Liver (tissue), 3 donors: ENCODE data around the gene DNM3.

Experiments
- GABPA ChIP-seq, 2 donors: IDR thresholded peaks in 1 of 2; conservative IDR thresholded peaks in 1 of 2; 2 replicates each; pipeline ENCODE4 v1.6.1; 2016; ENCODE audit warnings: antibody characterized with exemption in 2 of 2, mild to moderate bottlenecking in 1 of 2, moderate library complexity in 1 of 2
- RAD21 ChIP-seq, 2 donors: IDR thresholded peaks; 2 replicates each; pipeline ENCODE4 v1.6.1; 2016; ENCODE audit warnings: antibody characterized with exemption in 2 of 2, mild to moderate bottlenecking in 2 of 2
- TF ChIP-seq, protein P1 (sequence below): fragments of 150-350 bp; IDR thresholded peaks from 2 replicates; pipeline ENCODE4 v1.5.1; 2017; ENCODE audit warnings: improper control_type of control experiment, low read depth, low read length; ENCODE audit not compliant: missing input control
- donor health status: healthy.
- donor health status: healthy.

DNA sequence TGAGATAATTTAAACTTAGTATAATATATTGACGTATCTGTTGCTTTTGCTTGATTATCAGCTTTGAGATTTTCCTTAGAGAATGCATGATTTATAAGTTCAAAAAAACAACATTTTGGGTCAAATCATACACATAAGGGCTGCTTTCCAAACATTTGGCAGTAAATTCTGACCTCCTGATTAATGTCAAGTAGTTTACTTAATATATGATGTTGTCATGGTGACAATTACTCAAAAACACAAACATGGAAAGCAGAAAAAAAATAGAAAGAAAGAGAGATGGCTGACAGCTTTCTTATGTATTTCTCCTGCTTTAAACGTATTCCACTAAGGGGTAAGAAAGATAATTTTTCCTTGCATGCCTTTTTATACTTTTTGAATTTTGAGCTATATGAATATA is 320.9 kb downstream of the DNM3 start:
- TF ChIP-seq, protein P1, sequence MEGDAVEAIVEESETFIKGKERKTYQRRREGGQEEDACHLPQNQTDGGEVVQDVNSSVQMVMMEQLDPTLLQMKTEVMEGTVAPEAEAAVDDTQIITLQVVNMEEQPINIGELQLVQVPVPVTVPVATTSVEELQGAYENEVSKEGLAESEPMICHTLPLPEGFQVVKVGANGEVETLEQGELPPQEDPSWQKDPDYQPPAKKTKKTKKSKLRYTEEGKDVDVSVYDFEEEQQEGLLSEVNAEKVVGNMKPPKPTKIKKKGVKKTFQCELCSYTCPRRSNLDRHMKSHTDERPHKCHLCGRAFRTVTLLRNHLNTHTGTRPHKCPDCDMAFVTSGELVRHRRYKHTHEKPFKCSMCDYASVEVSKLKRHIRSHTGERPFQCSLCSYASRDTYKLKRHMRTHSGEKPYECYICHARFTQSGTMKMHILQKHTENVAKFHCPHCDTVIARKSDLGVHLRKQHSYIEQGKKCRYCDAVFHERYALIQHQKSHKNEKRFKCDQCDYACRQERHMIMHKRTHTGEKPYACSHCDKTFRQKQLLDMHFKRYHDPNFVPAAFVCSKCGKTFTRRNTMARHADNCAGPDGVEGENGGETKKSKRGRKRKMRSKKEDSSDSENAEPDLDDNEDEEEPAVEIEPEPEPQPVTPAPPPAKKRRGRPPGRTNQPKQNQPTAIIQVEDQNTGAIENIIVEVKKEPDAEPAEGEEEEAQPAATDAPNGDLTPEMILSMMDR: no peak
- TF ChIP-seq RAD21 (IDR thresholded peaks at IDR 0.05) (no peak), GABPA (IDR thresholded peaks at IDR 0.05 in 1 of 2, conservative IDR thresholded peaks at IDR 0.05 in 1 of 2) (no peak)
